ENCODE data around the gene KIAA1217.
"Not testable (repeated sequence)": the region's sequence is repeated elsewhere in the genome, so short reads cannot be mapped to it uniquely, and the experiment has no call there.

KIAA1217 gene

DNA sequence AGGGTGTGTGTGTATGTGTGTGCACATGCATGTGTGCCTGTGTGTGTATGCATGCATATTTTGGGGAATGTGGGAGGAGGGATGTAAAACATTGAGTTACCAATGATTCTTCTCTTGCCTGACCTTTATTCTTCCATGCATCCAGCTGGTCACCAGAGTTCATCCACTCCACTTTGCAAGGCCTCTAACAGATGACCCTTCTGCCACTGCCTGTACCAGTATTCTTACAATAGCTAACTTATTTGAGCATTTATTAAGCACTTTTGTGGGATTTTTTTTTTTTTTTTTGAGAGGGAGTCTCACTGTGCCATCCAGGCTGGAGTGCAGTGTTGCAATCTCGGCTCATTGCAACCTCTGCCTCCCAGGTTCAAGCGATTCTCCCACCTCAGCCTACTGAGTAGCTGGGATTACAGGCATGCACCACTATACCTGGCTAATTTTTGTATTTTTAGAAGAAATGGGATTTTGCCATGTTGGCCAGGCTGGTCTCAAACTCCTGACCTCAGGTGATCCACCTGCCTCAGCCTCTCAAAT lies 233.8 kb downstream of the KIAA1217 start:
- not testable (repeated sequence) for DNase-seq (ENCODE audit: low spot score)

DNA sequence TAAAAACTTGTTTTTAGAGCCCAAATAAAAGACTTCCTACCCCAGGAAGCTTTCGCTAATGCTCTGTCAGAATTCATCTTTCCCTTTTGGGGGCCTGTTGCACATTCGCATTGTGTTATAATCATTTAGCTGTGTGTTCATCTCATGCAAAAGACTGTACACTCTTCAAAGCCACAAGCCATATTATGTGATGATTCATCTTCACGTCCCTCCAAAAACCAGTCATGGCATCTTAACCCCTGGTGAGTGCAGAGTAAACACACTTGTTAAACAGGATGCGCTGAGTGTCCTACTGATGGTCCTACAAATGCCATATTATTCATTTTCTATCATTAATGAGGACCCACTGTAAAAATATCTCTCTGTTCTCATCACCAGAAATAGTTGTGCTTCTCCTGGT lies 235.4 kb downstream of the KIAA1217 start:
- DNase-seq (ENCODE audit: low spot score), result no peak

DNA sequence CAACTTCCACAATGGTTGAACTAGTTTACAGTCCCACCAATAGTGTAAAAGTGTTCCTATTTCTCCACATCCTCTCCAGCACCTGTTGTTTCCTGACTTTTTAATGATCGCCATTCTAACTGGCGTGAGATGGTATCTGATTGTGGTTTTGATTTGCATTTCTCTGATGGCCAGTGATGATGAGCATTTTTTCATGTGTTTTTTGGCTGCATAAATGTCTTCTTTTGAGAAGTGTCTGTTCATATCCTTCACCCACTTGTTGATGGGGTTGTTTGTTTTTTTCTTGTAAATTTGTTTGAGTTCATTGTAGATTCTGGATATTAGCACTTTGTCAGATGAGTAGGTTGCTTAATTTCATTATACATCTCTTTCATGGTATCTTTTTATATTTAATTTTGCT lies 237.0 kb downstream of the KIAA1217 start:
- DNase-seq (ENCODE audit: low spot score), result not testable (repeated sequence)

DNA sequence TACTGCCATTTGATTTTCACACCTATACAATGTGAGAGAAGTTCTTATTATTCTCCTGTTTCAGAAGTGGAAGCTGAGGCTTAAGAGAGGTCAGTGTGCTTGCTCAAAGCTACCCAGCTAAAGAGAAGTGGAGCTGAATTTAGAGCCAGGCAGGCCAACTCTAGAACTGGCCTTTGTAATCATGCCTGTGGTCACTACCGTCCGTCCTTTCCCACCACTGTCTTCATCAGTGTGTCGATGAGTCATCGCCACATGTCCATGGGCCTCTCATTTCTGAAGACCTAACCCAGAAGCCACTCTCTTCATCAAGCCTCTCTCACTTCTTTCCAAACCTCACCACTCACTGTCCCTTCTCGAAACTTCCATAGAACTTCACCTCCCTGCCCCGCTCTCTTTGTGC lies 237.8 kb downstream of the KIAA1217 start:
- DNase-seq (ENCODE audit: low spot score), result no peak

DNA sequence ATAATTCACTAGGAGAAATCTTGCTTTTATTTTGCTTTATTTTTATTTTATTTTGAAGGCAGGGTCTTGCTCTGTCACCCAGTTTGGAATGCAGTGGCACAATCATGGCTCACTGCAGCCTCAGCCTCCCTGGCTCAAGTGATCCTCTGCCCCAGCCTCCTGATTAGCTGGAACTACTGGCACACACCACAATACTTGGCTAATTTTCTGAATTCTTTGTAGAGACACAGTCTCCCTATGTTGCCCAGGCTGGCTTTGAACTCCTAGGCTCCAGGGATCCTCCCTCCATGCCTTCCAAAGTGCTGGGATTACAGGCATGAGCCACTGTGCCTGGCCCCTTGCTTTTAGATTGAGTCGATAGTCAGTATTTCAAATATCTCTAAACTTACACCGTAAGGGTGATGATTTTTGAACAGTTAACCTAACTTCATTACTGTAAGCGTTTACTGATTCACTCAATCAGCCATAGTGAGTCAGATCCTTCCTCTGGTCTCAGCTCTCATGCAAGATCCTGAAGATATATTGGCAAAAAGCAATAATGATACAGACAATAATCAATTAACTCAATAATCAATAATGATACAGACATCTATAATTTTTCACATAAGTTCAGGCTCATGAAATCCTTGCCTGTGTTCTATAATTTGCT lies 239.5 kb downstream of the KIAA1217 start:
- DNase-seq (ENCODE audit: low spot score), result no peak

DNA sequence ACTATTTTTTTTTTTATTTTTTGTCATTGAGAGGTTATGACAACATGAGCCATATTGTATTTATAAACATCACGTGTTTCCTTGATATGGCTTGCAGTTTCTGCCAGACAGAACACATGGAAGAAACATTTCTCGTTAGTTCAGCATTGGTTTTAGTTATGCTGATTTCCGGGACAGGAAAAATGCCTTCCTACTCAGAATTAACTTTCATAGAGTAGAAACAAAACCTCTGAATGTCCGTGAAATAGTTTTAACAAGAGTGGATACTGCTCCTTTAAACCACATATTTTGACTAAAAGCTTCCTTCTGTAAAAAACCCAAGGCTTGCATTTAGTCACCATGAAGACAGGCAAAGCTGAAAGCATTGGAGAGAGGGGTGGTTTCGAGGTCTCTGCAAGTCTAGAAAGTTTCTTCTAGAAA lies 240.4 kb downstream of the KIAA1217 start:
- no peak for DNase-seq (ENCODE audit: low spot score)

DNA sequence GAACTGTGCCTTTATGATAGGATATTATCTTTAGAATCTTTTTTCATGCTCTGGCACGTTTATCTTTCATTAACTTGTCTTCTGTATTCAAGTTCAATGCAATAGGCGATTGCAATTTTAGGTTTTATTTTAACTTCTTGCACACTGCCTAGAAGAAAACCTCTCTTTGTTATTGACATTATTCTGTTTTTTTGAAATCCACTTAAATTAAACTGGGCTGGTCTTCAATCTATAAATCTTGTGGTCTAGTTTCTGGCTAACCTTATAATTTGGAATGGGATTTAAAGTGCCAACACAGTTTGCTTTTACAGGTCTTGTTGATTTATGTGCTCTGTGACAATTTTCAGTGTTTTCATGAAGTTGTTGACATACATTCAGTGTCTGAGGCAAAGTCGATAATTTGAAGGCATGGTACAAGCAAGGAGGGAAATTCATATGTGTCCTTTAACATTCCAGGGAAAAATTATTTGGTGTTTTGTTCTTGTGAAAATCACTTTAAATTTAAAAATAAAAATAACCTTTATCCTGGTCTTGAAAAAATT lies 240.9 kb downstream of the KIAA1217 start:
- DNase-seq (ENCODE audit: low spot score), result no peak

DNA sequence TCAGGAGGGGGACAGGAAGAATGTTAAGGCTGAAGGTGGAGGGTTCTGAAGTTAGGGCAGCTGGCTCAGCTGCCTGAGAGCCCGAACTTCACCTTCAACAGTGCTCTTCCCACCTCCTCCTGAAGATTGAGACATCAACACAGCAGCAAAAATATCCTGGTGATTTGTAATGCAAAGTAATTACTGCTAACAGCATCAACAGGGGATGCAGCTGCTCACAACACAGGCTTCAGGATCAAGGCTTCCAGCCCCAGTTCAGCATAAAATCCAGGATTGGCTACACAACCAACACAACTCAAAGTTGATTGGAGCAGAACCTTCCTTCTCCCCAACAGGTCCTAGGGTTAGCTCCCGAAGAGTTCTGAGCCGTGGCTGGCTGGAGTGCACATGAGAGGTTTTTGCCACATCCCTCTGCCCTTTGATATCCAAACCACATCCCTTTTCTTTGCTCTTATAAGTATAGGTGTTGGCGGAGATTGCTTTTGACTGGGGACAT lies 242.4 kb downstream of the KIAA1217 start:
- peak; percentile 17 for DNase-seq (ENCODE audit: low spot score)

DNA sequence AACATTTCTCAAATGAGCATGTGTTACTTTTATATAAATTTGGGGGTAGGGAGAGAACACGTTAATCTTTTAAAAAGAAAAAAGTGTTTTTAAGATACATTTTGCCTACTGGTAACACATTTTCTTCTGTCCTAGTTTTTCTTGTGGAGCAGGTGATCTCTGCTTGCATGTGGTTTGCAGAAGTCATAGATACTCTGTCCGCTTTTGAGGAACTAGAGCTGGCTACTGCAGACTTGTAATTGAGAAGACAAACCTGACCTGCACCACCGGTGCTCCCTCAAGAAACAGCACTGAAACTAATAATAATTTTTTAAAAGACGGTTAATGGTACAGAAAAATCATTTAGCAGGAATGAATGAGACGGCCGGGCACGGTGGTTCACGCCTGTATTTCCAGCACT lies 243.1 kb downstream of the KIAA1217 start:
- DNase-seq (ENCODE audit: low spot score), result no peak

DNA sequence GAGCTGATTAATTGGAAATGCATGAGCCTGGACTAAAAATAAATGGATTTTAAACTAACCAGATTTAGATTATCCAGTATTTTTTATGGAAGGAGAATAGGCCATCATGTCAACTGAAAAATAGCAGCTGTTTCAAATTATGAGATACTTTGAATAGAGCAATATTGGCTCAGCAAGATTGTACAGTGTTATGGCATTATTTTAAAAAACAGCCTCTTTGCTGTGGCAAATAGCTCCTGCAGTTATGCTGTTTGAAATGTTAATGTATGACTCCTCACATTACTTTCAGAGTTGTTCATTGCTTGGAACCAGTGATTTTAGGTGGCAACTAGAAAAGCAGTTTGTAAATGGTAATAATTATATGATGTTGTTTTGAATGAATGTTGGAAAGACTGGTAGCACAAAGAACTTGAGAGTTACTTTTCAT lies 244.5 kb downstream of the KIAA1217 start:
- DNase-seq (ENCODE audit: low spot score), result no peak

DNA sequence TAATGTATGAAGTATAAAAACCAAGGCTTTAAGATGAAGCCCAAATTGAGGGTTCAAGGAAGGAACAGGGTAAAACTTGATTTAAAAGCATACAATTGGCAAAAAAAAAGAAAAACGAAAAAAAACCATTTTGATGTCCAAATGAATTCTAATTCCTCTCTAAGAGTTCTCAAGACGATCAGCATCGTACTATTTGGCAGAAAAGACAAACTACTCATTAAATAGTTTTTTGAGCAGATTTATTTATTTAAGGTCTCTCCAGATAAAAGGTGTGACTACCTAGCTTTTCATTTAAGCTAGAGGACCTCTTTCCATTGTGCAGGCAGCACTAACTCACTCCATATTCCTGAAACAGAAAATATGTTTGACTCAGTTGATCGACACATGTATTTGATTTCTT lies 245.0 kb downstream of the KIAA1217 start:
- DNase-seq (ENCODE audit: low spot score), result no peak

DNA sequence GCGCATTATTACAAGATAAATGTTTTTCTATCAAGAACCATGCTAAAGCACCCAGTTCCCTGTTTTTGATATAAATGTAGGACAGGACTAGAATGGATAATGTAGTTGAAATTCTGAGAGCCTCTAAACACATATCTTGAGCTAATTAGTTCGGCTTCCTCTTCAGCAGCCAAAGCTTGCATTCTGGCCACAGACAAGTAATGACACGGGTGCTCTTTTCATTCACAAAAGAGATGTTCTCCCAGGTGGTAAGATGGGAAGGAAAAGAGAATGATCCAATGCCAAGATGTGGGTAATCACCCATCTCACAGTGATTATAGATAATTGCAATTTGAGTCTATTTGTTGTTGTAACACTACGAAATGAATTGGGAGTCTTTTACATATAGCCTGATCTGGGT lies 246.5 kb downstream of the KIAA1217 start:
- DNase-seq (ENCODE audit: low spot score), result no peak

DNA sequence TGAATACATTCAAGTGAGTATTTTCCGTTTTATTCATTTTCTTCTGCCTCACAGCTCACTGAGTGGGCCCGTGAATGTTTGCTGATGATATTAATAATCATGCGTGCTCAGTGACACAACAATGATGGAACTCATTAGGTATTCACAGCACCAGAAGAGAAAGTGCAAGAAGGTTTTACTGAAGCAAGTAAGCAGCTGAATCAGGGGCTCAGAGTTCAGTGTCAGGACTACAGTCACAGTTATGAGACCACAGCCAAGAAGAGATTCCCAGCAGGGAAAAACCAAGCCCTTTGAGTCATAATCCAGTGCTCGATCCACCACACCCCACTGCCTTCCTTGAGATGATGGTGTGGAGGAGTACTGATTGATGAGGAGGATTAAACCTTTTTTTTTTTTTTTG lies 247.4 kb downstream of the KIAA1217 start:
- DNase-seq (ENCODE audit: low spot score), result no peak

DNA sequence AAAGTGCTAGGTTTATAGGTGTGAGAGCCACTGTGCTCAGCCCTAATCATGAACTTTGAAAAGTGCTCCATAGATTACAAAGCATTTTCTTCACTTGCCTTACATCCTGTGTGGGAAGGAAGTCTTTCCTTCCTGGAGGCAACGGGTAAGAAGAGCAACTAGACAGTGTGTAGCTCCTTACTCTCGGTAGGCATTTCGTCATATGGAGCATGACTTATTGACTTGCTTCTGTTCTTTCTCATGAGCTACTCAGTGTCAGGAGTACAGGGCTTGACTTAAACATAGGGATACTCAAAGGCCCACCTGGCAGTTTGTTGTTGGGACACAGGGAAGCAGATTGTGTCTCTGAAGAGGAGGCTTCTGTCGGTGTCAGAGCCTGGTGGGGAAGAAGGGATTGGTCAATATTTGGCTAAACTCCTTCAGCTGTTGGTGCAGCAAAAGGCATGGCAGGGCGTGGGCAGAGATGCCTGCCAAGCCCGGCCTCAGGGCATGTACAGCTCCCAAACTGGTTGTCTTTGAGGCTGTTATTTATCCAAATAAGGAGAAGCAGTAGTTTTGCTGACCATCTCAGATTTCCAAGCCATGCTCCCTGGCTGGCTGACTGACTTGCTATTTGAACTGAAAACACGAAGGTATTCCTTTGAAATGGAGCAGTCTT lies 248.9 kb downstream of the KIAA1217 start:
- DNase-seq (ENCODE audit: low spot score), result no peak

DNA sequence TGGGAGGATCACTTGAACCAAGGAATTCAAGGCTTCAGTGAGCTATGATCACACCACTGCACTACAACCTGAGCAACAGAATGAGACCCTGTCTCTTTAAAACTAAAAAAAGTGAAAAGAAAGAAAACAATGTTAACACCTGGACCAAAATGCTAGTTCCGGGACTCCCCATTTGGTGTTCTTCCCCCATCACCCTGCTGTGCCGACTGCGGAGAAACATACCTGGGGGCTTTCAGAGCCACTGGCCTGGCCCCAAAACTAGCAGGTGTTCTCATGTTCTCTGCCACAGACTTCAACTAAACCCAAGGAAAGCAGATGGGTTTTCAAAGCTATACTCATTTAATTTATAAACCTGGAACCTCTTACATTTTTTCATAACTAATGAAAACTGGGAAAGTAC lies 250.9 kb downstream of the KIAA1217 start:
- no peak for DNase-seq (ENCODE audit: low spot score)

DNA sequence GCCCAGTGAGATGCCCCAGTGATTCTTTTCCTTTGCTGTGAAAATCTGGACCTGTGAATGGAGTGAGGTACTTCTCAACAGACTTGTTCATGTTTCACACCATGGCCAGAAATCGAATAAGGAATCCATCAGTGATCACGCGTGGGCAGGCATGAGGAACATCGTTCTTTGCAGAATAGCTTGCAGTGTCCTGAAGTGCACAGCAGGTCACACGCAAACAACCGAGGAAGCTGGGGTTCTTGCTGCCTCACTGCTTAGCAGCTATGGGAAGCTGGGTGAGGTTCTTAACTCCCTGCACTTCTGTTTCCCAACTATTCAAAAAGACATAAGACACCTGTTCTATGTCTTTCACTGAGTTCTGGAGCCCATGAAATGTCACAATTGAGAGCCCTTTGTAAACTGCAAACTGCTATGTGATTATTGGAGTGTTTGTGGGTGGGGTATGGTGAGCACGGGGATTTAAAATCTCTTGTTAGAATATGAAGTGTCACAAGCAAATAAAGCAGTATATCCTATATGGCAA lies 253.4 kb downstream of the KIAA1217 start:
- no peak for DNase-seq (ENCODE audit: low spot score)

DNA sequence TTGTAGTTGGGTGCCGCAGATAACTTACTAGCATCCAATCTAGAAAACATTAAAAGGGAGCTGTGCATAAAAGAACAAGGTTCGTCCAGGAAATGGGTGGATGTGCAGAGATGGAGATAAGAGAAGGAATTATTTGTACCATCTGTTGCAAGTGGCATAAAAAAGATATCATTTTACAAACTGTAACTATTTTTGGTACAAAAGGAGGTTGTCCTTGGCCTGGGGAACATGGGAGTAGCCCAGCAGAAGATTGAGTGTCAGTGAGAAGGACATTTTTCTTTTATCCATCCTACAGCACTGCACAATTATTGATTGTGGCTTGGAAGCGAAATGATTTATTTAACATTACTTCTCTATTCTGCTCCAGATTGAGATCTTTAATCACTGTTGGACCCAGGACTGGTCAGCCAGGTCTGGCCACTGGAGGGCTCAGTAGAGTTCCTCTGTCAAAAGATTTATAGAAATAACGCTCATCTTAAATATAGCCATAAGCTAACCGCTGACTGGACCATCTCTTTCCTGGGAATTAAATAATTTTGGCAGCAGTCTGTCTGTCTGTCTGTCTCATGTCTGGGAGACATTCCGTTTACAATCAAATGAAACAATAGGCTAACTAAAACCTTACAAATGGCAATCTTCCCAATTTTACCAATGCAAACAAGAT lies 254.1 kb downstream of the KIAA1217 start:
- no peak for DNase-seq (ENCODE audit: low spot score)

DNA sequence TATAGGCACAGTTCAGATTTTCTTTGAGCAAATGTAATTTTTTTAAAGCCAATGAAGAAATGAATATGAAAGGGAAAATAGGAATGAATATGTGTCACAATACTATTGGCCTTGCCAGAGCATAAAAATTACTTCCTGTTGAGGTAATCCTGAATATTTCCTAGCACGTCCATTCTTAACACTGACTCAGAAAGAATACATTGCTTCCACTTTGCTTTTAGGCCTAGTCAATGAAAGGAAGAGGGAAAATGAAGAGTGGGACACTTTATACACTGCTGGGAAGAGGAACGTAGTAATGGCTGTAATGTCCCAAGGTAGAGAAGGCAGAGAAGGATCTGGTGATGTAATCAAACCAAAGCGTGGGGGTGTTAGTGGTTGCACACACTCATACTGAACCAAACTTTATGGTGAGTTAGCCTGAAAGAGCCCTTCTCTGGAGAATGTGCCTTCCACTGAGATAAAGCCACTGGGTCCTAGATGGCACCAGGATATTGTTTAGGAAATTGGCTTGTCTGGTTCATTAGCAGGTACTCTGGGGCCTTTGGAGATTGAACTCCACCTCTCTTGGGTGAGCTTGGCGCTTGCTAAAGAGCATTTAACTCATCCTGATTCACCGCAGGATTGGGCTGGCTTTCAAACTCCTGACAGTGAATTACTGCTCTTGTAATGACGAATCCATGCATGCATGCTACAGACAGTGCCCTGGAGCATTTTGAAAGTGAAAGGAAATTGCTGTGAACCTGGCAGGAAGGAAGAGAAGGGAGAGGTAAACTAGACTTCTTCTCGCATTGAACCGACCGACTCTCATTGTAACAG lies 254.9 kb downstream of the KIAA1217 start:
- peak; percentile 26 for DNase-seq (ENCODE audit: low spot score)

DNA sequence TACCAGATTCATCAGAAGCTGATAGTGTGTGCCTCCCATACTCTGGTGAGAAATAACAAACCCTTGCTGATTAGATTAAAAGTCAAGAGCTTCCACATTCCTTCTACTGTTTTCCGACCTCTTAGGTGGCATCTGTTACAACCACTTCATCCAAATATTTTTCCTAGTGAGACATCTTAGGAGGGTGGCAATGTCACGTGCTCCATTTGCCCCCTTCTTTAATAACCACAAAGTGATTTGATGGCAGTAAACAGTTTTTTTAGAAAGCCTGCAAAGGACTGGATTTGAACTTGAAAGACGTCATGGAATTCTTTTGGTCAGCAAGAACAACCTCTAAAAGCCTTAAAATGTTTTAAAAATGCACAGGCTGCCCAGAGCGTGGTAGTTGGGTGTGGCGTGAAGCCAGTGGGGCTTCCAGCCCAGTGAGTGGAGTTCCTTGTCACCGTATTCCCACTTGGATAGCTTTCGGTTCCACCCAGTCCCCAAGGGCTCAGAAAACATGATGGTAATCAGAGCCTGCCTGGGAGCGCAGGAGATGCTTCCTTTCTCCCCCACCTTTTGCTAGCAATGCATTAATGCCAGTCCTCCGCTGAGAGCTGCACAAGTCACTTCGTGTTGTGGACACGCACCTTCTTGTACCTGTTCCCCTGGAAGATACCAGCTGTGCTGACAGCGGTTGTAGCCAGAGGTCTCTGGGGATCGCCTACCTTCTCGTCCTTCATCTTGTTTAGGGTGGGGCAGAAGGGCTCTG lies 256.4 kb downstream of the KIAA1217 start:
- no peak for DNase-seq (ENCODE audit: low spot score)

DNA sequence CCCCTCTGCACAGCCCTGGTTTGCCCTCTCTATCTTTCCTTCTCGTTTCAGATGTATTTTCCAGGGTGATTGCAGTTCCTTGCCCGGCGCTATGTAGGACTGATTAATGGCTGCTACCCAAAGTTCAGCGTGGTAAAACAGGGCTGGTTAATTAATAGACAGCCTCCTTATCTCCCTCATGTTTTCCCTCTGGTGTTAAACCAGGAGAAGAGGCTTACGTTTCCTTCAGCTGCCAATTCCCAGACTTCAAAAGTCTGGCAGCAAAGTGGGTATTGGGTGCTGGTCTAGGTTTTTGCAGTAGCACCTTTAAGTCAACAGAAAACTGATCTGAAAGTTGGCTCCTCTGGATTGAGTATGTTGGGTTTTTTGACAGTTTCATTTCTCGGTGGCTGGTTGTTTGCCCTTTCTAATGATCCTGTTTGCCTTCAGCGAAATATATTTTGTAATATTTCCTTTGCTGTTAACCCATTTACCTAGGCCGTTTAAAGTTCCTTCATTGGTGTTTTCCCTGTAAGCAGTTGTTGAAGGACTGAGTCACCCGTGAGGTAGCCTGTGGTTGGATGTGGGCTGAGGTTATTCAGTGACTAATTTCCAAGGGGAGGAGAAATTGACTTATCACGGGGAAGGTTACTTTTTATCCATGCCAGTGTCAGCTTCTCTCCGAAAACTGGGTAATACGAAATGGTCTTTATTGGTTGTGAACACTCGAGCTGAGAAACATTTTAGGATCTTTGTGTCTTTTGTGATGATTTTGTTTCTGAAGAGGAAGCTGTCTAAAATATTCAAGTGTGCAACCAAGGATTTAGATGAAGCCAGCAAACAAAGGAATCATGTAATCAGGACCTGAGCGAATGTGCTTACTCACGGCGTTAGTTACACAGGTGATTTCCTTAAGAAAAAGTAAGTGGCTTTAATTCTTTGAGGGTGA lies 257.2 kb downstream of the KIAA1217 start:
- DNase-seq (ENCODE audit: low spot score), result peak; percentile 52

Measured in CD4-positive, alpha-beta T cell treated with Interleukin-6 at 100 ng/mL for 8 hours (primary cell).